ENCODE data around the gene TOMM5.

TOMM5 gene

DNA sequence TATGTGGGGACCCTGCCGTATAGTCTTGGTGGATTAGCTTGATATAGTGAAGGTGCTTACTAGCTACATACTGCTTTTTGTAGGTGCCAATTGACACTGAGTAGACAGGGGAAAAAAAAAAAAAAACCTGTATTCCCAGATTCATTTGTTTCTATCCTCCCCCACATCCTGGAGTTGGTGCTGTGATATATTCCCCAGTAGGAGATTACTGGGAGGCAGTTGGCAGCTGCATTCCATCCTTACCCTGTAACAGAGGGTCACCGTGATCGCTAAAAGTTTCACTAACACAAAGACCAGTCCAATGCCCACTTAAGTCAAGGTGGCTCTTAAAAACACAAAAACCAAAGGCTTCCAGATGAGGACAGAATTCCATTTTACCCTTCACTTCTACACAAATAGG lies 27.4 kb upstream of the TOMM5 start:
- Histone ChIP-seq H3K27me3 (no peaks in the 10 kb centered on the region), H3K4me1 (peaks cover 15% of the 10 kb centered on the region)
- TF ChIP-seq, protein P1, sequence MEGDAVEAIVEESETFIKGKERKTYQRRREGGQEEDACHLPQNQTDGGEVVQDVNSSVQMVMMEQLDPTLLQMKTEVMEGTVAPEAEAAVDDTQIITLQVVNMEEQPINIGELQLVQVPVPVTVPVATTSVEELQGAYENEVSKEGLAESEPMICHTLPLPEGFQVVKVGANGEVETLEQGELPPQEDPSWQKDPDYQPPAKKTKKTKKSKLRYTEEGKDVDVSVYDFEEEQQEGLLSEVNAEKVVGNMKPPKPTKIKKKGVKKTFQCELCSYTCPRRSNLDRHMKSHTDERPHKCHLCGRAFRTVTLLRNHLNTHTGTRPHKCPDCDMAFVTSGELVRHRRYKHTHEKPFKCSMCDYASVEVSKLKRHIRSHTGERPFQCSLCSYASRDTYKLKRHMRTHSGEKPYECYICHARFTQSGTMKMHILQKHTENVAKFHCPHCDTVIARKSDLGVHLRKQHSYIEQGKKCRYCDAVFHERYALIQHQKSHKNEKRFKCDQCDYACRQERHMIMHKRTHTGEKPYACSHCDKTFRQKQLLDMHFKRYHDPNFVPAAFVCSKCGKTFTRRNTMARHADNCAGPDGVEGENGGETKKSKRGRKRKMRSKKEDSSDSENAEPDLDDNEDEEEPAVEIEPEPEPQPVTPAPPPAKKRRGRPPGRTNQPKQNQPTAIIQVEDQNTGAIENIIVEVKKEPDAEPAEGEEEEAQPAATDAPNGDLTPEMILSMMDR (IDR thresholded peaks at IDR 0.05; ENCODE audit: low read depth, low read length) = no peak

DNA sequence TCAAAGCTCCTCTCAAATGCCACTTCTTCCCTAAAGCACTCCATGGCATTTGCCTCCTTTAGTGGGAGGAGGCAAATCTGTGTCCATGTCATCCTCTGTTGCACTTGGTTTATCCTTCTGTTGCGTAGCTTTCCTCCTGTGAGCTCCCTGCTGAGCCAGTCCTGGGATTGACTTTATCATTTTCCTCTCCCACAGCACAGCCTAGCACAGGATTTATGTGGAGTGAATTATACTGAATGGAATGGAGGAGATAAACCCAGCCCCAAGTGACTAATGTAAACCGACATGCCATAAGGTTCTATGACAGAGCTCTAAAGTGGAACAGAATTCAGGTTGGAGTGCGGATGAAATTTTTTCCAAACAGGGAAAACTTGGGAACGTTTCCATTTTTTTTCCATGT lies 26.4 kb upstream of the TOMM5 start:
- no peak overlapping the region for H3K4me3 ChIP-seq (ENCODE audit: low read depth, low read length)
- H3K9me3 ChIP-seq = no peaks in the 10 kb centered on the region
- TF ChIP-seq, protein P1 (IDR thresholded peaks at IDR 0.05; ENCODE audit: low read depth, low read length) = no peak
- H3K4me1 ChIP-seq = peaks cover 15% of the 10 kb centered on the region
- DNase-seq = no peak
- no peaks in the 10 kb centered on the region for H3K27me3 ChIP-seq
- no peaks in the 10 kb centered on the region for H3K36me3 ChIP-seq

More for the DNA sequence above, 27.4 kb upstream of the TOMM5 start:
- no peaks in the 10 kb centered on the region for H3K36me3 ChIP-seq
- DNase-seq = no peak
- H3K4me3 ChIP-seq (ENCODE audit: low read depth, low read length) = no peak overlapping the region
- H3K9me3 ChIP-seq = no peaks in the 10 kb centered on the region

DNA sequence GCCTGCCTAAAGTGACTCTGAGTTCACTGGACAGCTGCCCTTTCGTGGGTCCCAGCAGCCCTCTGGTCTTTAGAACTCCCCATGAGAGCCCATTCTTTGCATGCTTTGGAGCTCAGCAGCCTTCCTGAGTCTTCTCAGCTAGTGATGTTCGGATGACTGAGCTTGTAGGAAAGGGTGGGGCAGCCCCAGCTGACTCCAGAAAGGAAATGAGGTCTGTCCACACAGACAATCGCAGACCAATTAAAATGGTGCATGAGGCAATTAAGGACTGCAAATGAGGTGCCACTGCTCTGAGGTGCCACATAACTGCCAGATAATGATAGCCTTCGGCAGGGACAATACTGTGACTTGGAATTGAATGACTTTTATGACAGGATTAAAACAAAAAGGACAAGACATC lies 25.4 kb upstream of the TOMM5 start:
- H3K27me3 ChIP-seq = no peaks in the 10 kb centered on the region
- no peak for DNase-seq
- H3K9me3 ChIP-seq = no peaks in the 10 kb centered on the region
- TF ChIP-seq, protein P1 (IDR thresholded peaks at IDR 0.05; ENCODE audit: low read depth, low read length) = no peak
- no peak overlapping the region for H3K4me3 ChIP-seq (ENCODE audit: low read depth, low read length)
- H3K4me1 ChIP-seq = peaks cover 11% of the 10 kb centered on the region
- H3K36me3 ChIP-seq = no peaks in the 10 kb centered on the region

- no peaks in the 10 kb centered on the region for H3K27me3 ChIP-seq
- H3K4me1 ChIP-seq = peaks cover 8% of the 10 kb centered on the region
- no peaks in the 10 kb centered on the region for H3K36me3 ChIP-seq
- TF ChIP-seq, protein P1 (IDR thresholded peaks at IDR 0.05; ENCODE audit: low read depth, low read length) = no peak
- no peak overlapping the region for H3K4me3 ChIP-seq (ENCODE audit: low read depth, low read length)
- no peaks in the 10 kb centered on the region for H3K9me3 ChIP-seq
- DNase-seq = no peak
Observed at GRCh38 chr9:37617161-37617560, 24.8 kb upstream of the TOMM5 start.

GRCh38 chr9:37611961-37612360 lies 19.6 kb upstream of the TOMM5 start:
- TF ChIP-seq, protein P1 (IDR thresholded peaks at IDR 0.05; ENCODE audit: low read depth, low read length) = no peak
- H3K27me3 ChIP-seq = no peaks in the 10 kb centered on the region
- H3K4me3 ChIP-seq (ENCODE audit: low read depth, low read length) = no peak overlapping the region
- H3K9me3 ChIP-seq = no peaks in the 10 kb centered on the region
- no peaks in the 10 kb centered on the region; the same call in 1 of the 2 replicates for H3K4me1 ChIP-seq
- DNase-seq = no peak
- no peaks in the 10 kb centered on the region for H3K36me3 ChIP-seq

GRCh38 chr9:37611014-37611413 lies 18.6 kb upstream of the TOMM5 start:
- H3K27me3 ChIP-seq = no peaks in the 10 kb centered on the region
- H3K36me3 ChIP-seq = no peaks in the 10 kb centered on the region
- TF ChIP-seq, protein P1 (IDR thresholded peaks at IDR 0.05; ENCODE audit: low read depth, low read length) = no peak
- H3K4me3 ChIP-seq (ENCODE audit: low read depth, low read length) = no peak overlapping the region
- DNase-seq = no peak
- no peaks in the 10 kb centered on the region for H3K9me3 ChIP-seq
- H3K4me1 ChIP-seq = no peaks in the 10 kb centered on the region; the same call in 1 of the 2 replicates

Measured in BE2C (cell line).